H7 (cell line): ENCODE data around the gene TIE1. TPM values are rescaled to one million over a fixed set of nuclear protein-coding genes. Genes with fewer than 3 reads are reported as not detected.

ENCODE experiments used
- DNase-seq: peaks from one replicate; pipeline ENCODE4 v3.0.0; 2012
- H3K27me3 ChIP-seq: 2 replicates; pipeline ENCODE4 v1.6.0; 2011; ENCODE audit warnings: mild to moderate bottlenecking, low read length; ENCODE audit not compliant: control insufficient read depth, insufficient read depth
- H3K36me3 ChIP-seq: replicated peaks from 2 replicates; pipeline ENCODE4 v1.5.1; 2011; ENCODE audit warnings: low read length; ENCODE audit not compliant: control insufficient read depth, insufficient read depth
- H3K4me3 ChIP-seq: 2 replicates; pipeline ENCODE4 v1.5.1; 2011; ENCODE audit warnings: low read depth, mild to moderate bottlenecking, control low read depth, low read length, moderate library complexity; ENCODE audit not compliant: insufficient read depth
- total RNA-seq: library from RNA; depleted of rRNA; stranded (reverse); fragments of >200 nt; shearing (Covaris generic); gene quantifications from 2 replicates; pipeline ENCODE4 v1.2.3, GENCODE V29; 2014

Gene TIE1
- total RNA-seq, 1 experiment from 2014 or later: 2.6 TPM

DNA sequence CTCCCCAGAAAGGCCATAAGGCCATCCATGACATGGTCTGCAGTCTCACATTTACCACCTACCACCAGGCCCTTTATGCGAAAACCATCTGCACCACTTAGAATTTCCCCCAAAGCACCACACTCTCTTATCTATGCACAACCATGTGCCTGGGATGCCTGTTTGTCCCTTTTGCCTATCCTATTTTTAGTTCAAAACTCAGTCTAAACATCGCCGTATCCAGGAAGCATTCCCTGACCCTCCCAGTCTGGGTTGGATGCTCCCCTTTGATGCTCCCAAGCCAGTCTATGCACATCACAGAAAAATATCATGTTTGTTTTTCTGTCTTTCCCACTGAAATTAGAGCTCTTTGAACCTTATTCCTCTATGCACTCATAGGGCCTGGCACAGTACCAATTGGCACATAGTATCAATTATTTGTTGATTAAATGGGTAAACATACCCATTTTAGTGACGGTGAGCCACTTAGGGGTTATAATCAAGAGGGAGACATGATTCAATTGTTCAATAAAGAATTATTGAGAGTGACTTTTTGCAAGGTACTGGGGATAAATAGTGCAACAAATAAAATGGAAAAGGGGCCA lies 43.6 kb downstream of the TIE1 start:
- DNase-seq: no peak
- peaks cover 9% of the 10 kb centered on the region for H3K27me3 ChIP-seq
- H3K4me3 ChIP-seq: no peak overlapping the region
- H3K36me3 ChIP-seq: no peaks in the 10 kb centered on the region

DNA sequence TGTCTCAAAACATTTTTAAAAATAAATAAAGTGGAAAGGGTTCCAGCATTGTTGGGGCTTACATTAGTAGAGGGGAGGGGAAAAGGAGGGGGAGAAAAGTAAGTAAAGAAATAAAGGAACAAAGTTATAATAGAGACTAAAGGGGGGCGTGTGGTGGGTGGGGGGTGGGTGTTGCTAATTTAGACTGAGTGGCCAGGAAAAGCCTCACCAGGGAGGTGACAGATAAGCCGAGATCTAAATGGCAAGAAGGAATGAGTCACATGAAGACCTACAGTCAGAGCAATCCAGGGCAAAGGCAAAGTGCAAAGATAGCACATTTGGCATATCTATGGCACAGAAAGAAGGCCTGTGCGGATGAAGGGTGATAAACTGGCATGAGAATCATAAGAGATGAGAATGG lies 44.3 kb downstream of the TIE1 start:
- no peak for DNase-seq
- Histone ChIP-seq H3K4me3 (no peak overlapping the region), H3K27me3 (peaks cover 9% of the 10 kb centered on the region), H3K36me3 (no peaks in the 10 kb centered on the region)

DNA sequence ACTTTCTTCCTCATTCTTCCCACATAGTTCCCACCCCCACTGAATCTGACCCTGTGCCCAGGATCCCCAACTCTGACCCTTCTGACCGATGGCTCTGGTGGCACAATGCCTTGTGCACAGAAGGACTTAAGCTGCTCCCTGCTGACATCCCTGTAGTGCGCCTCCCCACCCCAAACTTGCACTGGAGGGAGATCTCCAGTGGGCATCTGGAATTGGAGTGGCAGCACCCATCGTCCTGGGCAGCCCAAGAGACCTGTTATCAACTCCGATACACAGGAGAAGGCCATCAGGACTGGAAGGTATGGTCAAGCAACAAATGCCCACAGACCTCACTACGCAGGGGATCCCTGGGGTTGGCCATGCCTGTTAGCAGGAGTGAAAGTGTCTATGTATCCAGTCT lies 45.9 kb downstream of the TIE1 start:
- H3K4me3 ChIP-seq: no peak overlapping the region
- no peak for DNase-seq
- H3K36me3 ChIP-seq: no peaks in the 10 kb centered on the region
- H3K27me3 ChIP-seq: peaks cover 9% of the 10 kb centered on the region

DNA sequence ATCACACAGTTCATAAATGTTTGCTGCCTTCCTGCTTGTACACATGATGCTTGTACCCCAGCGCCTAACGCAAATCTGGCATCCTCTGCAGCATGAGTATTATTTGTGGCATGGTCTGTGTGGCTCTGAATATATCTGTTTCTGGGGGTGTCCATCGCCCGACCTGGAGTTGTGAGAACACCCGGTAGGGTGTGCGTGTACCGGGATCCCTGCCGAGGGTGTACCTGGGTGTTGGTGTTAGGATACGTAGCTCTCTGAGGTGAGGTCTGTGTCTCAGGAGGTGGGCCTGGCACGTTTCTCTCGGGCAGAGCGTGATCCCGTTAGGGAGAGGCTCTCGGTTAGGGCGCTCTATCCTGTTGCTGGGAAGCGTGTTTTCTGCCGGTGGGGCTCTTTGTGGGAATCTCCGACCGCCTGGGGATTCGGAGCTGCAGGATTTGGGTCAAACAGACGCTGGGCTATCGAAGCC lies 47.6 kb downstream of the TIE1 start:
- no peak for DNase-seq

DNA sequence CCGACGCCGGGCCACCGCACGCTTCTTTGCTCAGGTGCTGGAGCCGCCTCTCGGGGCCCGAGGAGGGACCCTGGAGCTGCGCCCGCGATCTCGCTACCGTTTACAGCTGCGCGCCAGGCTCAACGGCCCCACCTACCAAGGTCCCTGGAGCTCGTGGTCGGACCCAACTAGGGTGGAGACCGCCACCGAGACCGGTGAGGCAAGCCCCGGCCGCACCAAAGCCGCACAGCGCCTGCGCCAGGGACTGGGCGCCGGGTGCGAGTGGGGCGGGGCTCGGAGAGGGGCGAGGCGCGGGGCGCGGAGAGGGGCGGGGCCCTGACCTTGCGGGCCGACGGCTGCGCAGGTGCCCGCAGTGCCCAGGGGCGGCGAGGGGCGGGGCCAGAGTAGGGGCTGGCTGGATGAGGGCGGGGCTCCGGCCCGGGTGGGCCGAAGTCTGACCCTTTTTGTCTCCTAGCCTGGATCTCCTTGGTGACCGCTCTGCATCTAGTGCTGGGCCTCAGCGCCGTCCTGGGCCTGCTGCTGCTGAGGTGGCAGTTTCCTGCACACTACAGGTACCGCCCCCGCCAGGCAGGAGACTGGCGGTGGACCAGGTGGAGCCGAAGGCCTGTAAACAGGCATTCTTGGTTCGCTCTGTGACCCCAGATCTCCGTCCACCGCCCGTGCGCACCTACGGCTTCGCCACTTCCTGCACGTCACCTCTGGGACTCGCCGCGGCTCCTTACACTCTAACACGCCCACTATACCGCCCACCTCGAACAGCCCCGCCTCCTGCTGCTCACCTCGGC lies 48.2 kb downstream of the TIE1 start:
- H3K4me3 ChIP-seq: peak overlapping the region; percentile 75
- H3K27me3 ChIP-seq: peaks cover 9% of the 10 kb centered on the region
- H3K36me3 ChIP-seq: no peaks in the 10 kb centered on the region
- DNase-seq: peak; percentile 100

More for the DNA sequence above, 47.6 kb downstream of the TIE1 start:
- H3K36me3 ChIP-seq: no peaks in the 10 kb centered on the region
- peaks cover 9% of the 10 kb centered on the region for H3K27me3 ChIP-seq
- peak overlapping the region; percentile 75 for H3K4me3 ChIP-seq

DNA sequence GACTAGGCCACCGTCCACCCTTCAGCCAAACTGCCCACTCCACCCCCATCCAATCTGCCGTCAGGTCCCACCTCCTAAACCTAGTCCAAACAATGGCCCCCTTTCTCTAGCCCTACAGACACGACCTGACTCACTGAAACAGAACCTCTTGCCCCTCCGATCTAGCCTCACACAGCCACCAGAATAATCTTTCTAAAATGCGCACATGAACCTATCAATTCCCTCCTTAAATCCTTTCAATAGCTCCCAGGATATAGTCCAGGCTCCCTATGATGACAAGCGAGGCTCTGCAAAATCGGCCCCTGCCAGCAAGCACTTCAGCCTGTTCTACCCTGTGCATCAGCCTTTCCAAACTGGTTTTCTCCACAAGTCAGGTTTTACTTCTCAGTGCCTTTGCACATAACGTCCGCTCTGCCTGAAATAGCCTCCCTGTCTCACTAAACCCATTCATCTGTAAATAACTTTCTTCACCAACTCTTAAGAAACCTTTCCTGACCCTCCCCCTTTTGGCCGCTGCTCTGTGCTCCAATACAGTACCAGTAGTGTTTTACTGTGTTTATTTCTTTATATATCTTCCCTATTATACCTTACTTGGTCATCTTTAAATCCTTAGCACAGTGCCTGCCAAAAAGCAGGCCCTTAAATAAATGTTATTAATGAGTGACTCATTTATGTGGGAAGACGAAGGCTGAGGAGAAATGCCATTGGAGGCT lies 49.0 kb downstream of the TIE1 start:
- H3K27me3 ChIP-seq: peaks cover 9% of the 10 kb centered on the region
- H3K36me3 ChIP-seq: no peaks in the 10 kb centered on the region
- no peak for DNase-seq
- H3K4me3 ChIP-seq: peak overlapping the region; percentile 67

DNA sequence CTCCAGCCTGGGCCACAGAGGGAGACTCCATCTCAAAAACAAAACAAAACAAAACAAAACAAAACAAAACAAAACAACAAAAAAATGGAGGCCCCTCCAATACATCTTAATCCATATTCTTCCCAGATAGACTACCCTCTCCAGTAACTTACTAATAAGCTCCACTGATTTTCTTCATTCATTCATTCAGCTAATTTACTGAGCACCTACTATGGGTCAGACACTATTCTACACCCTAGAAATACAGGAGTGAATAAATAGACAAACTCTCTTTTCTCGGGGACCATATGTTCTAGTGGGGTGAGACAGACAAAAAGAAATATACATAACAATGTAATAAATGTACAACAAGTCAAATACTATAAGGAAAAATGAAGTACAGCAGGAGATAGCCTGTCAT lies 50.2 kb downstream of the TIE1 start:
- H3K4me3 ChIP-seq: no peak overlapping the region
- H3K36me3 ChIP-seq: no peaks in the 10 kb centered on the region
- DNase-seq: no peak
- peaks cover 9% of the 10 kb centered on the region for H3K27me3 ChIP-seq

DNA sequence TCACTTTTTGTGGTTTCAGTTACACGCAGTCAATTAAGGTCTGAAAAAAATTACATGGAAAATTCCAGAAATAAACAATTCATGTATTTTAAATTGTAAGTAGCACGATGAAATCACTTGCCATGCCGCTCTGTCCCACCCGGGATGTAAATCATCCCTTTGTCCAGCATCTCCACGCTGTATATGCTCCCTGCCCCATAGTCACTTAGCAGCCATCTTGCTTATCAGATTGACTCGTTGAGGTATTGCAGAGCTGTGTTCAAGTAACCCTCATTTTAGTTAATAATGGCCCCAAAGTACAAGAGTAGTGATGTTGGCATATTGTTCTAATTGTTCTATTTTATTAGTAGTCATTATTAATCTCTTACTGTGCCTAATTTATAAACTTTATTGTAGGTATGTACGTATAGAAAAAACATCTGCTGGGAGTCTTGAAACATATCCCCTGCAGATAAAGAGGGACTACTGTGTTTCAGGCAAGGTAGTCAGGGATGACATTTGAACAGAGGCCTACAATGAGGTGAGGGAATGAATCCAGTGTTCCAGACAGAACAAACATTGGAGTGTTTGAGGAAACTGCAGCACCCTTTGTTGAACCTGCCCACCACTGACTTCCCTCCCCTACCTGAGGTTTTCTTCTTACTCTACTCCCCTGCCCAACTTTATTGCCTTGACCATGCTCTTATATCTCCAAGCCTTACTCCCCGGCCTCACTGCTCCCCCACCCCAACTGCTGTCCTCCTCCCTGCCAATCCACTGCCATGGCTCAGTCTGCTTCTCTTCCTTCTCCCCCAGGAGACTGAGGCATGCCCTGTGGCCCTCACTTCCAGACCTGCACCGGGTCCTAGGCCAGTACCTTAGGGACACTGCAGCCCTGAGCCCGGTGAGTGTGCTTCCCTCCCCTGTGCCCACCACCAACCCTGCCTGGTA lies 50.9 kb downstream of the TIE1 start:
- DNase-seq: no peak
- peaks cover 9% of the 10 kb centered on the region for H3K27me3 ChIP-seq
- no peaks in the 10 kb centered on the region for H3K36me3 ChIP-seq
- no peak overlapping the region for H3K4me3 ChIP-seq

DNA sequence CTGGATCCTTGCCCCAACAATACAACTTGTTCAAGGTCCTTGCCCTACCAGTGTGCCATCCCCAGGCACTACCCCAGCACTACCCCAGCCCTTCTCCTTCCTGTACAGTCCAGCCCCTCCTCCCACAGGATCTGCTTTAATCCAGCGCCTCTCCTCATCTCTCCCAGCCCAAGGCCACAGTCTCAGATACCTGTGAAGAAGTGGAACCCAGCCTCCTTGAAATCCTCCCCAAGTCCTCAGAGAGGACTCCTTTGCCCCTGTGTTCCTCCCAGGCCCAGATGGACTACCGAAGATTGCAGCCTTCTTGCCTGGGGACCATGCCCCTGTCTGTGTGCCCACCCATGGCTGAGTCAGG lies 51.5 kb downstream of the TIE1 start:
- Histone ChIP-seq H3K27me3 (peaks cover 9% of the 10 kb centered on the region), H3K36me3 (no peaks in the 10 kb centered on the region), H3K4me3 (no peak overlapping the region)
- DNase-seq: no peak

DNA sequence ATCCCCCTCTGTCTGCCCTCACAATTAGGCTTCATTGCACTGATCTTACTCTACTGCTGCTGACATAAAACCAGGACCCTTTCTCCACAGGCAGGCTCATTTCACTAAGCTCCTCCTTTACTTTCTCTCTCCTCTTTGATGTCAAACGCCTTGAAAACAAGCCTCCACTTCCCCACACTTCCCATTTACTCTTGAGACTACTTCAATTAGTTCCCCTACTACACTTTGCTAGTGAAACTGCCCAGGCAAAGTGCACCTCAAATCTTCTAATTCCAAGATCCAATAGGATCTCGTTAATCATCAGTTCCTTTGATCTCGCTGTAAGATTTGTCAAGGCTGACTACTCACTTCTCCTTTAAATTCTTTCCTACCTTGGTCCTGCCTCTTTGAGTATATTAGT lies 52.1 kb downstream of the TIE1 start:
- H3K36me3 ChIP-seq: no peaks in the 10 kb centered on the region
- H3K4me3 ChIP-seq: no peak overlapping the region
- peaks cover 7% of the 10 kb centered on the region for H3K27me3 ChIP-seq
- peak; percentile 13 for DNase-seq

DNA sequence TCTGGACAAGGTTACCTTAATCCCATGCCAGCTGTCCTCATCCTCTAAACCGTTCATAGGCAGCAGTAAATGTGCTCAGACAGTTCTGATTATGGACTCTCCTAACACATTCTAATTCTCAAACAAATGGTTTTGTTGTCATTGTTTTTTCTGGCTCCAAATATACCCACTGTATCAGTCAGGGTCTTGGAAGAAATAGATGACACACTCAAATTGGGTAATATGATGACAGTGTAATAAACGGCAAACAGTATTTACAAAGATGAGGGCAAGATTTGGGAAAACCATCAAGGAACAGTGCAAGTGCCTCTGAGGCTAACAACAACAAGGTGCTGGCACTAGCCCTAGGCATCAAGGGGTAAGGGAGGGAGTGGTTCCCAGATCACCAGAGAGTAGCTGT lies 53.7 kb downstream of the TIE1 start:
- H3K27me3 ChIP-seq: no peaks in the 10 kb centered on the region; the same call in 1 of the 2 replicates
- DNase-seq: no peak
- H3K4me3 ChIP-seq: no peak overlapping the region
- no peaks in the 10 kb centered on the region for H3K36me3 ChIP-seq

DNA sequence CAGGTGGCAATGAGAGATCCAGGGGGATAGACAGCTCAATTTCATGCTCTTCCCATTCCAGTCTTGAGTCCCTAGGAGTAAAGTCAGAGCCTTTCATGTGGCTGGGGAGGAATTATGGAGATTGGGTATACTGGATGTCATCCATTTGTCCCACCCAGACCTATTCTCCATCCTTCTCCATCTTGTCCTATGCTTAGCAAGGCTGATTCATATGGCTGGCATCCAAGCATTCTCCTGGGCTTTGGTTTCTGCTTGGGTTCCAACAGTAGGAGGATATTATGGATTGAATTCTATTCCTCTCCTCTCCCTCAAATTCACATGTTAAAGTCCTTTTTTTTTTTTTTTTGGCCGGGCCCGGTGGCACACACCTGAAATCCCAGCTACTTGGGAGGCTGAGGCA lies 54.2 kb downstream of the TIE1 start:
- Histone ChIP-seq H3K27me3 (no peaks in the 10 kb centered on the region; the same call in 1 of the 2 replicates), H3K4me3 (no peak overlapping the region), H3K36me3 (peaks cover 2% of the 10 kb centered on the region)
- no peak for DNase-seq

DNA sequence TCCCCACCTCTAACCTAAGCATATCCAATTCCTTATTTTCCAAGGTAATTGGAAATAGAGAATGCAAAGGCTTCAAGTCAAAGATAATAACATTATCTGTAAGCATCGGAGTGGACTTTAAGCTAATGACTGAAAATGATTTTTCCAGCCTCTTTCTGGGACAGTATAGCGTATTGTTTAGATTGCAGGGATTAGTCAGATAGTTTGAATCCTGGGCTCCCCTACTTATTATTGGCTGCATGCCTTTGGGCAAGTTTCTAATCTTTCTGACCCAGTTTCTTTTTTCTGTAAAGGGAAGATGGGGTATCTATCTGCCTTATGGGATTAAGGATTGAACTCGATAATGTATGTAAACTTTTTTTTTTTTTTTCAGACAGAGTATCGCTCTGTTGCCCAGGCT lies 56.5 kb downstream of the TIE1 start:
- DNase-seq: no peak
- Histone ChIP-seq H3K36me3 (peaks cover 26% of the 10 kb centered on the region), H3K4me3 (no peak overlapping the region), H3K27me3 (no peaks in the 10 kb centered on the region)

DNA sequence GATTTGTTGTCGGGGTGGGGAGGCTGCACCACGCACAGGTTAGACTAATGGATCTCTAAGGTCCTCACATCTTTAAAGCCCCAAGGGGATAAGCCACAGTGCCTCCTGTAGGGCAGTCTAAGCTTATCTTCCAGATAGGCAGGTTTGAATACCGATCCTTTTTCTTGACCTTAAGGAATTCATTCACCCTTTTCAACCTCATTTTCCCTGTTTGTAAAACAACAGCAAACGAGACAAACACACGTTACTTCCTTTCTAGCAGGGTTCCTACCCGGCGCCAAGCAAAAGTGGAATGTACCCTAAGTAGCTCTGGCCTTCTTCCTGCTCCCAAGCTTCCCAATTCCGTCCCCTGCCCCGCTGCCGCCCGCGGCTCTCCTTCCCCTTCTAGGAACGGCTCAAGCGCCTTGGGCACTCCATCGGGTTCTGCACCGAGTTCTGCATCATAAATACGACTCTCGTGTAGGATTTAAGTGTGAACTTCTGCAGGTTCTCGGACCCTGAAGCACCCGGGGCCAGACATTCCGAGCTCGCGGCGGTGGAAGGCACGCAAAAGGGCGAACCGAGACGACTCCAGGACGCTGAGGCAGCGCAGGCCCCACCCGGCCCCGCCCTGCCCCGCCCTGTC lies 57.5 kb downstream of the TIE1 start:
- H3K27me3 ChIP-seq: no peaks in the 10 kb centered on the region
- peak; percentile 84 for DNase-seq
- H3K36me3 ChIP-seq: peaks cover 30% of the 10 kb centered on the region
- peak overlapping the region; percentile 100 for H3K4me3 ChIP-seq
